K562 (cell line): ENCODE measurements around the gene PSMB10. TPM values are rescaled to one million over a fixed set of nuclear protein-coding genes. Genes with fewer than 3 reads are reported as not detected.

Experiments used
- ATF2 ChIP-seq: sonication (generic); formaldehyde crosslinking; IDR thresholded peaks from 2 replicates; pipeline ENCODE4 v1.8.1; 2022; ENCODE audit warnings: missing genetic modification reagents
- BRCA1 ChIP-seq, 2 experiments: fragments of 450-650 bp in 1 of 2; sonication (generic) in 1 of 2; formaldehyde crosslinking in 1 of 2; IDR thresholded peaks; 2 replicates each; pipeline versions ENCODE4 v1.5.0 to v1.6.1; 2017 to 2020; ENCODE audit warnings: mild to moderate bottlenecking in 1 of 2, missing genetic modification reagents in 1 of 2
- CBFA2T2 ChIP-seq: fragments of 450-650 bp; conservative IDR thresholded peaks from 2 replicates; pipeline ENCODE4 v1.6.1; 2017; ENCODE audit warnings: mild to moderate bottlenecking
- CHCHD3 ChIP-seq: fragments of 250-450 bp; sonication (Bioruptor Pico); IDR thresholded peaks from 2 replicates; pipeline ENCODE4 v2.1.2; 2022; ENCODE audit warnings: mild to moderate bottlenecking
- GTF2F1 ChIP-seq: IDR thresholded peaks from 2 replicates; pipeline ENCODE4 v1.6.1; 2011; ENCODE audit warnings: low read depth, low read length, improper control_type of control experiment
- HCFC1 ChIP-seq: IDR thresholded peaks from 2 replicates; pipeline ENCODE4 v1.6.1; 2012; ENCODE audit warnings: low read depth, low read length, improper control_type of control experiment
- PBX2 ChIP-seq, 2 experiments: IDR thresholded peaks in 1 of 2; conservative IDR thresholded peaks in 1 of 2; 2 replicates each; pipeline ENCODE4 v1.6.1; 2016; ENCODE audit warnings: low read depth in 2 of 2, mild to moderate bottlenecking in 1 of 2, missing compliant biosample characterization in 1 of 2, missing genetic modification characterization in 1 of 2, moderate library complexity in 1 of 2
- PML ChIP-seq: IDR thresholded peaks from 2 replicates; pipeline ENCODE4 v1.6.1; 2012; ENCODE audit warnings: low read length, inconsistent platforms
- RBBP5 ChIP-seq: fragments of 200-600 bp; sonication (generic); IDR thresholded peaks from 2 replicates; pipeline ENCODE4 v1.6.1; 2012; ENCODE audit warnings: borderline replicate concordance, mild to moderate bottlenecking, low read length, control low read depth, inconsistent platforms; ENCODE audit not compliant: insufficient read depth, poor library complexity, severe bottlenecking
- RBFOX2 ChIP-seq: fragments of 200-400 bp; formaldehyde crosslinking; IDR thresholded peaks from 2 replicates; pipeline ENCODE4 v1.6.1; 2017; ENCODE audit warnings: low read depth, mild to moderate bottlenecking, low read length, moderate library complexity
- RBM39 ChIP-seq: fragments of 200-400 bp; formaldehyde crosslinking; optimal IDR thresholded peaks from 2 replicates; pipeline ENCODE3; 2018; ENCODE audit warnings: low read depth, low read length
- ZBTB2 ChIP-seq: fragments of 450-650 bp; IDR thresholded peaks from 2 replicates; pipeline ENCODE4 v1.6.1; 2016; ENCODE audit warnings: antibody characterized with exemption
- ZC3H4 ChIP-seq: sonication (generic); formaldehyde crosslinking; IDR thresholded peaks from 2 replicates; pipeline ENCODE4 v1.9.0; 2021; ENCODE audit warnings: missing genetic modification reagents, borderline replicate concordance
- ZNF263 ChIP-seq: sonication (generic); formaldehyde crosslinking; IDR thresholded peaks from 2 replicates; pipeline ENCODE4 v1.8.0; 2022; ENCODE audit warnings: mild to moderate bottlenecking, missing genetic modification reagents, borderline replicate concordance
- ZNF79 ChIP-seq: fragments of 250-450 bp; sonication (Bioruptor Pico); IDR thresholded peaks from 2 replicates; pipeline ENCODE4 v1.4.0; 2020; ENCODE audit warnings: low read depth, mild to moderate bottlenecking, moderate library complexity
- polyA plus RNA-seq, 8 experiments: library from polyadenylated mRNA; depleted of rRNA in 4 of 8; stranded (reverse) in 5 of 8; unstranded in 3 of 8; fragments of >200 nt; fragmentation: Nextera tagmentation in 2 of 8; fragmentation: Illumina TruSeq in 1 of 8; extraction: Ambion mirVana in 2 of 8; extraction: Trizol in 1 of 8; gene quantifications; 2 replicates each; pipeline versions ENCODE4 v1.2.1 to v1.2.3, GENCODE V29; 2011 to 2014; ENCODE audit warnings: inconsistent platforms in 1 of 8, missing spikeins in 1 of 8
- total RNA-seq, 7 experiments: library from RNA; depleted of rRNA in 6 of 7; stranded (reverse); fragments of >200 nt in 6 of 7; fragmentation: Illumina TruSeq in 2 of 7; extraction: Trizol in 2 of 7; gene quantifications; 2 replicates each; pipeline versions ENCODE4 v1.2.1 to v1.2.3, GENCODE V29; 2011 to 2021; ENCODE audit warnings: low replicate concordance in 1 of 7

The PSMB10 gene
- total and polyA plus RNA-seq, 9 of the 15 experiments (the other 6 are each of a cell fraction or from before 2014, with no cell fraction given), result 11.7 to 105 (median 51.0) TPM

- TF ChIP-seq ZBTB2 (no peak), RBFOX2 (0 out of 2 replicates have a peak, but pooled peaks have one; percentile 15), RBM39 (no peak), RBBP5 (peak; percentile 22), GTF2F1 (no peak), ATF2 (CRISPR knock-in tag) (no peak), HCFC1 (no peak), CBFA2T2 (no peak), ZNF263 (CRISPR knock-in tag) (peak; percentile 19; the same call in 1 of the 2 replicates), CHCHD3 (0 out of 2 replicates have a peak, but pooled peaks have one; percentile 6), ZNF79 (CRISPR knock-in tag) (no peak), BRCA1 (IDR thresholded peaks at IDR 0.05) (no peak), BRCA1 (CRISPR knock-in tag; IDR thresholded peaks at IDR 0.05) (no peak), PML (0 out of 2 replicates have a peak, but pooled peaks have one; percentile 15), ZC3H4 (CRISPR knock-in tag) (no peak), PBX2 (CRISPR knock-in tag; IDR thresholded peaks at IDR 0.05; ENCODE audit: low read depth) (no peak), PBX2 (tag; conservative IDR thresholded peaks at IDR 0.05; ENCODE audit: low read depth) (no peak)
Measured at GRCh38 chr16:67966549-67967182, 30.0 kb upstream of the PSMB10 start (continued).
